ENCODE results near the gene SUPV3L1. TPM values are rescaled to one million over a fixed set of nuclear protein-coding genes. Genes with fewer than 3 reads are reported as not detected.

The SUPV3L1 gene
- total RNA-seq, 1 experiment from 2014 or later, result 117 TPM

DNA sequence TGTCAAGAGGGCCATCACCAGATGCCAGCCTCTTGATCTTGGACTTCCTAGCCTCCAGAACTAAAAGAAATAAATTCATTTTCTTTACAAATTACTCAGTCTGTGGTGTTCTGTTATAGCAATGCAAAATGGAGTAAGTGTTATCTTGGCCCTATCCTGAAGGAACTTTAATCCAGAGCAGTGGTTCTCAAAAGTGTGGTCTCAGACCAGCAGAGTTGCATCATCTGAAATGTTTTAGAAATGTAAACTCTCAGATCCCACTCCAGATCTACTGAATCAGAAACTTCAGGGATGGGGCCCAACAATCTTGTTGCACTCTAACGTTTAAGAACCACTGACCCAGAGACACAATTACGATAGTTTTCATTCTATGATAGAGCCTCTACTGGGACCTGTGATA lies 3.2 kb upstream of the SUPV3L1 start:
- TF ChIP-seq, protein P1, sequence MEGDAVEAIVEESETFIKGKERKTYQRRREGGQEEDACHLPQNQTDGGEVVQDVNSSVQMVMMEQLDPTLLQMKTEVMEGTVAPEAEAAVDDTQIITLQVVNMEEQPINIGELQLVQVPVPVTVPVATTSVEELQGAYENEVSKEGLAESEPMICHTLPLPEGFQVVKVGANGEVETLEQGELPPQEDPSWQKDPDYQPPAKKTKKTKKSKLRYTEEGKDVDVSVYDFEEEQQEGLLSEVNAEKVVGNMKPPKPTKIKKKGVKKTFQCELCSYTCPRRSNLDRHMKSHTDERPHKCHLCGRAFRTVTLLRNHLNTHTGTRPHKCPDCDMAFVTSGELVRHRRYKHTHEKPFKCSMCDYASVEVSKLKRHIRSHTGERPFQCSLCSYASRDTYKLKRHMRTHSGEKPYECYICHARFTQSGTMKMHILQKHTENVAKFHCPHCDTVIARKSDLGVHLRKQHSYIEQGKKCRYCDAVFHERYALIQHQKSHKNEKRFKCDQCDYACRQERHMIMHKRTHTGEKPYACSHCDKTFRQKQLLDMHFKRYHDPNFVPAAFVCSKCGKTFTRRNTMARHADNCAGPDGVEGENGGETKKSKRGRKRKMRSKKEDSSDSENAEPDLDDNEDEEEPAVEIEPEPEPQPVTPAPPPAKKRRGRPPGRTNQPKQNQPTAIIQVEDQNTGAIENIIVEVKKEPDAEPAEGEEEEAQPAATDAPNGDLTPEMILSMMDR (conservative IDR thresholded peaks at IDR 0.05; ENCODE audit: low read depth, low read length), result no peak
- TF ChIP-seq EZH2 (IDR thresholded peaks at IDR 0.05; ENCODE audit: low read length, unreplicated experiment) (no peak), EZH2phosphoT487 (IDR thresholded peaks at IDR 0.05; ENCODE audit: borderline replicate concordance, low read length) (no peak)
- Histone ChIP-seq H3K27me3 (ENCODE audit: low read length) (no peaks in the 10 kb centered on the region), H3K4me2 (ENCODE audit: low read length) (no peak overlapping the region), H3K9me2 (replicated peaks; ENCODE audit: low read length) (no peaks in the 10 kb centered on the region), H3K79me2 (ENCODE audit: low read length) (peaks cover 19% of the 10 kb centered on the region), H3K4me1 (ENCODE audit: insufficient read depth, low read length) (peaks cover 16% of the 10 kb centered on the region), H3K36me3 (ENCODE audit: low read depth, low read length) (peaks cover 9% of the 10 kb centered on the region; the same call in 1 of the 2 replicates), H4K20me1 (ENCODE audit: low read length) (0 out of 2 replicates have a peak, but pooled peaks cover 10% of the 10 kb centered on the region), H3K9ac (ENCODE audit: low read length) (no peak overlapping the region), H3K4me3 (ENCODE audit: low read length) (no peak overlapping the region), H3F3A (ENCODE audit: low read length, unreplicated experiment) (no peaks in the 10 kb centered on the region), H2AFZ (ENCODE audit: low read length) (no peak overlapping the region), H3K9me3 (ENCODE audit: low read length) (no peaks in the 10 kb centered on the region), H3K27ac (ENCODE audit: low read length) (no peak overlapping the region)
- no TSS peak for BruUV-seq (replicated peaks)
- POLR2A ChIA-PET (ENCODE audit: unreplicated experiment), result no interaction called here
- ATAC-seq (no peak), DNase-seq (no peak)
- intact Hi-C loops (cut with micrococcal nuclease), result no loop called here
- CTCF ChIA-PET, result no interaction called here

DNA sequence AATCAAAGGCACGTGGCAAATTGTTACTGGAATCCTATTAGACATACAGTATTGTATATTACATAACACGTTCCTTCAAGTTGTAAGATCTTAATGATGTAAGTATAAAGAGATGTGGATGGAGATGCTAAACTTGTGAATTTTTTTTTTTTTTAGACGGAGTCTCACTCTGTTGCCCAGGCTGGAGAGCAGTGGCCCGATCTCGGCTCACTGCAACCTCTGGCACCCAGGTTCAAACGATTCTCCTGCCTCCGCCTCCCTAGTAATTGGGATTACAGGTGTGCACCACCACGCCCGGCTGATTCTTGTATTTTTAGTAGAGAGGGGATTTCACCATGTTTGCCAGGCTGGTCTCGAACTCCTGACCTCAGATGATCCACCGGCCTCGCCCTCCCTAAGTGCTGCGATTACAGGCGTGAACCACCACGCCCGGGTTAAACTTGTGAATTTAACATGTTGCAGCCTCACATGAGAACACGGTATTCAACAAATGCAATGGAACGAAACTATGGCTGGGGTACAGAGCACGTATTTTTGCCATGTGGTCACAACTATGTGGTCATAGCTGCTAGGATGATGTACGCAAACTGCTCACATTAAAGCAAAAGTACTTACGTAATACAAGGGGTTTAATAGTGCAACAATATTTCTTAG lies 818 bp upstream of the SUPV3L1 start:
- H4K20me1 ChIP-seq (ENCODE audit: low read length), result peaks cover 16% of the 10 kb centered on the region; the same call in 1 of the 2 replicates
- CTCF ChIA-PET, result no interaction called here
- H3K9ac ChIP-seq (ENCODE audit: low read length), result peak overlapping the region; percentile 93
- H3F3A ChIP-seq (ENCODE audit: low read length, unreplicated experiment), result no peaks in the 10 kb centered on the region
- H3K36me3 ChIP-seq (ENCODE audit: low read depth, low read length), result peaks cover 16% of the 10 kb centered on the region; the same call in 1 of the 2 replicates
- DNase-seq (no peak), ATAC-seq (peak; percentile 3)
- POLR2A ChIA-PET (ENCODE audit: unreplicated experiment), result no interaction called here
- H3K4me1 ChIP-seq (ENCODE audit: insufficient read depth, low read length), result peaks cover 23% of the 10 kb centered on the region
- peak overlapping the region; percentile 84 for H2AFZ ChIP-seq (ENCODE audit: low read length)
- H3K9me3 ChIP-seq (ENCODE audit: low read length), result no peaks in the 10 kb centered on the region
- TSS peak; percentile 98 for BruUV-seq (replicated peaks)
- intact Hi-C loops (cut with micrococcal nuclease), result no loop called here
- no peak for TF ChIP-seq EZH2phosphoT487 (IDR thresholded peaks at IDR 0.05; ENCODE audit: borderline replicate concordance, low read length)
- TF ChIP-seq, protein P1 (conservative IDR thresholded peaks at IDR 0.05; ENCODE audit: low read depth, low read length), result no peak
- no peak for TF ChIP-seq EZH2 (IDR thresholded peaks at IDR 0.05; ENCODE audit: low read length, unreplicated experiment)
- peak overlapping the region; percentile 75 for H3K27ac ChIP-seq (ENCODE audit: low read length)
- no peaks in the 10 kb centered on the region for H3K27me3 ChIP-seq (ENCODE audit: low read length)
- H3K79me2 ChIP-seq (ENCODE audit: low read length), result peaks cover 43% of the 10 kb centered on the region
- H3K4me2 ChIP-seq (ENCODE audit: low read length), result peak overlapping the region; percentile 83
- peak overlapping the region; percentile 83 for H3K4me3 ChIP-seq (ENCODE audit: low read length)
- H3K9me2 ChIP-seq (replicated peaks; ENCODE audit: low read length), result no peaks in the 10 kb centered on the region

Measured in PC-3 (cell line).